NCI-H2107 (cell line): ENCODE measurements around the gene FAM53B.

ENCODE experiments used
- DNase-seq: peaks from one replicate; lab custom pipeline; 2025; lab: John Stamatoyannopoulos, UW

The FAM53B gene

GRCh38 chr10:124663228-124663627, 81.0 kb downstream of the FAM53B start:
- no peak for DNase-seq

- no peak for DNase-seq
These were observed 82.5 kb downstream of the FAM53B start for GRCh38 chr10:124661660-124662180.

- DNase-seq, result no peak
These were observed 83.6 kb downstream of the FAM53B start for GRCh38 chr10:124660404-124661125.

GRCh38 chr10:124659380-124659779, 84.8 kb downstream of the FAM53B start:
- DNase-seq, result no peak

GRCh38 chr10:124658591-124659242, 85.5 kb downstream of the FAM53B start:
- no peak for DNase-seq

GRCh38 chr10:124657806-124658205, 86.4 kb downstream of the FAM53B start:
- DNase-seq, result no peak

- DNase-seq, result no peak
These were observed 87.6 kb downstream of the FAM53B start for GRCh38 chr10:124656541-124656940.

GRCh38 chr10:124656113-124656490, 88.1 kb downstream of the FAM53B start:
- no peak for DNase-seq

- DNase-seq, result no peak
These were observed 88.7 kb downstream of the FAM53B start for GRCh38 chr10:124655191-124656112.

GRCh38 chr10:124654686-124655085, 89.5 kb downstream of the FAM53B start:
- DNase-seq, result no peak

- no peak for DNase-seq
These were observed 90.1 kb downstream of the FAM53B start for GRCh38 chr10:124653811-124654651.

- no peak for DNase-seq
These were observed 90.9 kb downstream of the FAM53B start for GRCh38 chr10:124653311-124653710.

GRCh38 chr10:124652701-124653100, 91.5 kb downstream of the FAM53B start:
- no peak for DNase-seq

GRCh38 chr10:124652200-124652599, 92.0 kb downstream of the FAM53B start:
- no peak for DNase-seq

GRCh38 chr10:124651402-124651891, 92.7 kb downstream of the FAM53B start:
- no peak for DNase-seq

GRCh38 chr10:124650820-124651401, 93.3 kb downstream of the FAM53B start:
- no peak for DNase-seq

- DNase-seq, result no peak
These were observed 93.9 kb downstream of the FAM53B start for GRCh38 chr10:124650263-124650662.

GRCh38 chr10:124649214-124649613, 95.0 kb downstream of the FAM53B start:
- no peak for DNase-seq

- DNase-seq, result peak; percentile 34
These were observed 95.4 kb downstream of the FAM53B start for GRCh38 chr10:124648738-124649137.

GRCh38 chr10:124648131-124648475, 96.1 kb downstream of the FAM53B start:
- DNase-seq, result no peak
